Measurements from ENCODE around the gene PRKCQ. TPM values are rescaled to one million over a fixed set of nuclear protein-coding genes. Genes with fewer than 3 reads are reported as not detected.

PRKCQ gene
- total RNA-seq, 2 donors from 2014 or later, result 0.43 TPM; not detected in 1

DNA sequence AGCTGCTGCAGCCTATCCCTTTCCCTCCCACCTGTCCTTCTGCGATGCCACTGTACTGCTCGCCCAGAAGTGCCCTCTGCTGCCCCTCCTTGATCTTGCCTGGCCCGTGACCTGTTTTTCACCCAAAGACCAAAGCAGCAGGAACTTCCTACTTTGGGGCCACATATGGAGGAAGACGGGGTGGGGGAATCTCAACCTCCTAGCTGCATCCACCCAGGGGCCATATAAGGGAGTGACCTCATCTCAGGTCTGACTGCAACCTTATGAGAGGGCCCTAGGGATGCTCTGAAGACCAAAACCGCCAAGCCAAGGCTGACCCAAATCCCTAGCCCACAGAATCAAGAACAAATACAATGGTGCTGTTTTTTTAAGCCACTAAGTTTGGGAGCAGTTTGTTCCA, 15.7 kb downstream of the PRKCQ start:
- H3K9me3 ChIP-seq, result no peaks in the 10 kb centered on the region
- H3K4me1 ChIP-seq, result no peaks in the 10 kb centered on the region
- DNase-seq (ENCODE audit: low spot score), result no peak
- no peaks in the 10 kb centered on the region for H3K36me3 ChIP-seq
- TF ChIP-seq, protein P1, sequence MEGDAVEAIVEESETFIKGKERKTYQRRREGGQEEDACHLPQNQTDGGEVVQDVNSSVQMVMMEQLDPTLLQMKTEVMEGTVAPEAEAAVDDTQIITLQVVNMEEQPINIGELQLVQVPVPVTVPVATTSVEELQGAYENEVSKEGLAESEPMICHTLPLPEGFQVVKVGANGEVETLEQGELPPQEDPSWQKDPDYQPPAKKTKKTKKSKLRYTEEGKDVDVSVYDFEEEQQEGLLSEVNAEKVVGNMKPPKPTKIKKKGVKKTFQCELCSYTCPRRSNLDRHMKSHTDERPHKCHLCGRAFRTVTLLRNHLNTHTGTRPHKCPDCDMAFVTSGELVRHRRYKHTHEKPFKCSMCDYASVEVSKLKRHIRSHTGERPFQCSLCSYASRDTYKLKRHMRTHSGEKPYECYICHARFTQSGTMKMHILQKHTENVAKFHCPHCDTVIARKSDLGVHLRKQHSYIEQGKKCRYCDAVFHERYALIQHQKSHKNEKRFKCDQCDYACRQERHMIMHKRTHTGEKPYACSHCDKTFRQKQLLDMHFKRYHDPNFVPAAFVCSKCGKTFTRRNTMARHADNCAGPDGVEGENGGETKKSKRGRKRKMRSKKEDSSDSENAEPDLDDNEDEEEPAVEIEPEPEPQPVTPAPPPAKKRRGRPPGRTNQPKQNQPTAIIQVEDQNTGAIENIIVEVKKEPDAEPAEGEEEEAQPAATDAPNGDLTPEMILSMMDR (IDR thresholded peaks at IDR 0.05), result no peak
- H3K27ac ChIP-seq, result no peak overlapping the region
- no peaks in the 10 kb centered on the region for H3K27me3 ChIP-seq
- H3K4me3 ChIP-seq, result no peak overlapping the region

- TF ChIP-seq, protein P1 (IDR thresholded peaks at IDR 0.05), result no peak
- no peaks in the 10 kb centered on the region for H3K36me3 ChIP-seq
- H3K4me1 ChIP-seq, result no peaks in the 10 kb centered on the region
- H3K27ac ChIP-seq, result no peak overlapping the region
- no peak overlapping the region for H3K4me3 ChIP-seq
- DNase-seq (ENCODE audit: low spot score), result no peak
- H3K27me3 ChIP-seq, result no peaks in the 10 kb centered on the region
- H3K9me3 ChIP-seq, result no peaks in the 10 kb centered on the region
Measured at GRCh38 chr10:6563731-6564130, 16.3 kb downstream of the PRKCQ start.

DNA sequence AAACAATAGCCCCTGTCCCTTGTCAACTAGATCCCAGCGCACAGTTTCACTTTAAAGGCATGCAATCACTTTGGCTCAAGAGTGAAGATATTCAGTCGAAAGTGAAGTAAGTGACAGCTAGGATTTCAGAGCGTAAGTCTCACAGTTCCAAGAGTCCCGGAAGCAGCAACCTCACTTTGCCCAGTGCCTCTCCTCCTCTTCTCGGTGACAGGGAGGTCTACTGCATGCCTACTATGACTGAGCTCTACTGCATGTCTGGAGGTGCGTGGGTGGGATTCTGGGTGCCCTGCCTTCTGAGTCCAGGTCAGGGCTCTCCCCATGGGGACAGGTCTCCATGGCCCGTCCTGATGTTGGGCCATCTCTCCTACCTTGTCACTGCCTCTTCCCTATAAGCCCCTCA, 17.0 kb downstream of the PRKCQ start:
- Histone ChIP-seq H3K9me3 (no peaks in the 10 kb centered on the region), H3K36me3 (no peaks in the 10 kb centered on the region), H3K4me1 (no peaks in the 10 kb centered on the region), H3K4me3 (no peak overlapping the region), H3K27ac (no peak overlapping the region), H3K27me3 (no peaks in the 10 kb centered on the region)
- no peak for DNase-seq (ENCODE audit: low spot score)
- TF ChIP-seq, protein P1 (IDR thresholded peaks at IDR 0.05), result no peak

- H3K27me3 ChIP-seq, result no peaks in the 10 kb centered on the region
- no peak for DNase-seq (ENCODE audit: low spot score)
- H3K27ac ChIP-seq, result no peak overlapping the region
- H3K4me1 ChIP-seq, result no peaks in the 10 kb centered on the region
- TF ChIP-seq, protein P1 (IDR thresholded peaks at IDR 0.05), result no peak
- H3K36me3 ChIP-seq, result no peaks in the 10 kb centered on the region
- no peaks in the 10 kb centered on the region for H3K9me3 ChIP-seq
- H3K4me3 ChIP-seq, result no peak overlapping the region
Measured at GRCh38 chr10:6562221-6562620, 17.9 kb downstream of the PRKCQ start.

GRCh38 chr10:6561552-6561951, 18.5 kb downstream of the PRKCQ start:
- Histone ChIP-seq H3K27me3 (no peaks in the 10 kb centered on the region), H3K36me3 (no peaks in the 10 kb centered on the region), H3K4me1 (no peaks in the 10 kb centered on the region), H3K4me3 (no peak overlapping the region), H3K9me3 (no peaks in the 10 kb centered on the region), H3K27ac (no peak overlapping the region)
- TF ChIP-seq, protein P1 (IDR thresholded peaks at IDR 0.05), result no peak
- DNase-seq (ENCODE audit: low spot score), result no peak

DNA sequence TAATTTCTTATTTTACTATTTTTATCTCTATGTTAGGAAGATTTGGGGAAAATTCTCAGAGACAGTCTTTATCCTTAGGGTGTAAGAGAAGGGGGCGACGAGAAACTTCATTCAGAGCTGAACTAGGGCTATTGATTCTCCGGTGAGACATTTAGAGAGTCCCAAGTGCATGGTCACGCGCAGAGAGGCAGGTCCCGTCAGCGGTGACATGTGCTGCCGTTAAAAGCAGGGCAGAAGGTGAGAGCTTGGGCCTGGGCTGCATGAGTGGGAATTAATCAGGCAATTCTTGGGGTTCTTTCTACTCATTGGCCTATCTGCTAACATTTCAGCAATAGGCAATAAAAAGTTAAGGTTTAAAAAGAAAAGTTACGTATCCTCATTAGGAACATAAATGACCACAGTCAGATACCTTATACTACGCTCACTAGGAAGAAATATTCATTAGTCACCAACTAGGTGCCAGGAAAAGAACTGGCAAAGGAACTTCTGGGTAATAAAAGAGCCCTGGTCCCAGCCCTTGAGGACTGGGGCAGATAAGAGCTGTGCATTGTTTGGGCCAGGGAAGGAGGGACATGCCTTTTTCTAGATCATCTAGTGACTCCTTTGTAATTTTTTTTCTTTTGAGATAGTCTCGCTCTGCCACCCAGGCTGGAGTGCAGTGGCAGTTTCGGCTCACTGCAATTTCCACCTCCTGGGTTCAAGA, 21.2 kb downstream of the PRKCQ start:
- no peak overlapping the region for H3K27ac ChIP-seq
- no peak for DNase-seq (ENCODE audit: low spot score)

More for the DNA sequence above, 21.2 kb downstream of the PRKCQ start:
- Histone ChIP-seq H3K9me3 (no peaks in the 10 kb centered on the region), H3K36me3 (no peaks in the 10 kb centered on the region), H3K27me3 (no peaks in the 10 kb centered on the region), H3K4me1 (no peaks in the 10 kb centered on the region), H3K4me3 (no peak overlapping the region)
- TF ChIP-seq, protein P1 (IDR thresholded peaks at IDR 0.05), result no peak

Data from right atrium auricular region (tissue), 2 donors.